CD4-positive, alpha-beta memory T cell (primary cell): ENCODE measurements around the gene KANK3. TPM values are rescaled to one million over a fixed set of nuclear protein-coding genes. Genes with fewer than 3 reads are reported as not detected.
"Not testable (repeated sequence)": the region's sequence is repeated elsewhere in the genome, so short reads cannot be mapped to it uniquely, and the experiment has no call there.

Experiments
- CTCF ChIA-PET: fragments of 350-600 bp; sonication (Branson Sonifier 250); formaldehyde crosslinking; loops from one replicate; lab custom pipeline; 2021; ENCODE audit warnings: inconsistent platforms; ENCODE audit not compliant: partially characterized antibody; lab: Charles Lee
- POLR2A ChIA-PET: fragments of 350-600 bp; sonication (Branson Sonifier 250); formaldehyde crosslinking; loops from one replicate; lab custom pipeline; 2021; ENCODE audit not compliant: partially characterized antibody; lab: Charles Lee
- DNase-seq, 5 donors: peaks; one replicate each; pipeline versions ENCODE4 v3.0.0 to v3.0.0-alpha.2; 2020 to 2022; ENCODE audit warnings: mixed read lengths in 1 of 5
- H3K27ac ChIP-seq: one replicate; pipeline ENCODE4 v1.7.0; 2013; ENCODE audit warnings: low read depth, low read length
- H3K27me3 ChIP-seq: 2 replicates; pipeline ENCODE4 v1.7.0; 2013; ENCODE audit warnings: mild to moderate bottlenecking, low read length, moderate library complexity; ENCODE audit not compliant: insufficient read depth
- H3K36me3 ChIP-seq: 2 replicates; pipeline ENCODE4 v1.7.0; 2013; ENCODE audit warnings: mild to moderate bottlenecking, low read length, moderate library complexity; ENCODE audit not compliant: insufficient read depth
- H3K4me1 ChIP-seq: 2 replicates; pipeline ENCODE4 v1.7.0; 2013; ENCODE audit warnings: mild to moderate bottlenecking, low read length, moderate library complexity; ENCODE audit not compliant: insufficient read depth
- H3K4me3 ChIP-seq, 2 donors: one replicate each; pipeline ENCODE4 v1.7.0; 2013; ENCODE audit warnings: low read length in 2 of 2, mild to moderate bottlenecking in 1 of 2
- H3K9me3 ChIP-seq, 2 donors: one replicate each; pipeline ENCODE4 v1.7.0; 2013; ENCODE audit warnings: low read length in 2 of 2, control low read depth in 1 of 2; ENCODE audit not compliant: control insufficient read depth in 1 of 2
- H3K27ac Mint-ChIP-seq, 7 donors: one replicate each; pipeline ENCODE4 v1.8.0; 2020 to 2021; ENCODE audit warnings: mixed read lengths in 7 of 7, mild to moderate bottlenecking in 6 of 7, inconsistent platforms in 3 of 7, moderate library complexity in 3 of 7
- H3K27me3 Mint-ChIP-seq, 2 donors: one replicate each; pipeline ENCODE4 v1.8.0; 2020 to 2021; ENCODE audit warnings: mixed read lengths in 2 of 2
- H3K36me3 Mint-ChIP-seq, 2 donors: one replicate each; pipeline ENCODE4 v1.8.0; 2020 to 2021; ENCODE audit warnings: mixed read lengths in 2 of 2, inconsistent platforms in 1 of 2, mild to moderate bottlenecking in 1 of 2
- H3K4me1 Mint-ChIP-seq, 4 donors: one replicate each; pipeline ENCODE4 v1.8.0; 2020 to 2021; ENCODE audit warnings: mixed read lengths in 4 of 4, mild to moderate bottlenecking in 1 of 4
- H3K4me3 Mint-ChIP-seq, 8 donors: one replicate each; pipeline ENCODE4 v1.8.0; 2020 to 2021; ENCODE audit warnings: mixed read lengths in 8 of 8, mild to moderate bottlenecking in 7 of 8, moderate library complexity in 6 of 8, inconsistent platforms in 3 of 8
- H3K9me3 Mint-ChIP-seq, 8 donors: one replicate each; pipeline ENCODE4 v1.8.0; 2020 to 2021; ENCODE audit warnings: mixed read lengths in 8 of 8, mild to moderate bottlenecking in 5 of 8, inconsistent platforms in 3 of 8, moderate library complexity in 1 of 8
- intact Hi-C: fragments of 100-400 bp; cut with micrococcal nuclease; formaldehyde crosslinking; loops from one replicate; pipeline ENCODE4 v1.15.1; 2023
- polyA plus RNA-seq, 2 donors: library from polyadenylated mRNA; unstranded; fragments of 300-500 nt; fragmentation: Illumina TruSeq; gene quantifications; one replicate each; pipeline ENCODE4 v1.2.3, GENCODE V29; 2021
- total RNA-seq, 2 experiments: library from RNA; stranded (reverse); gene quantifications; one replicate each; pipeline ENCODE4 v1.2.3, GENCODE V29; 2021

Gene KANK3
- total and polyA plus RNA-seq, 4 experiments from 2014 or later = 1.1 to 6.3 (median 3.4) TPM

- intact Hi-C loops, H3K27me3 ChIP-seq, POLR2A ChIA-PET, H3K9me3 Mint-ChIP-seq, H3K4me3 Mint-ChIP-seq, H3K36me3 ChIP-seq, H3K4me3 ChIP-seq, H3K27me3 Mint-ChIP-seq, H3K27ac ChIP-seq, H3K4me1 ChIP-seq, DNase-seq, H3K9me3 ChIP-seq, H3K27ac Mint-ChIP-seq, H3K36me3 Mint-ChIP-seq: not testable (repeated sequence)
- CTCF ChIA-PET = interaction anchor here (1.1 to 2.6 kb wide), 2 partner anchors 26 to 201 kb away, joined by 3 to 15 read pairs; no protein-coding TSS in a partner anchor
- peaks cover 4 to 17% (median 7%) of the 10 kb centered on the region in 4 donors for H3K4me1 Mint-ChIP-seq
These were observed 36.3 kb upstream of the KANK3 start for GRCh38 chr19:8379156-8379891.

GRCh38 chr19:8377598-8377997, 34.5 kb upstream of the KANK3 start:
- Mint-ChIP-seq H3K36me3 (peaks cover 4 to 9% of the 10 kb centered on the region in 2 donors), H3K27ac (peak overlapping the region in 2 of 7 donors; percentile 18 to 29), H3K9me3 (no peaks in the 10 kb centered on the region), H3K4me1 (peaks cover 4 to 17% (median 7%) of the 10 kb centered on the region in 4 donors), H3K4me3 (peak overlapping the region in 2 of 8 donors; percentile 9 to 59), H3K27me3 (no peaks in the 10 kb centered on the region)
- no peaks in the 10 kb centered on the region for H3K36me3 ChIP-seq
- ChIA-PET POLR2A (interaction anchor here (1.3 kb wide), 1 partner anchor 13 kb away, joined by 3 read pairs; no protein-coding TSS in a partner anchor), CTCF (interaction anchor here (1.0 to 1.5 kb wide), 4 partner anchors 20 to 108 kb away, joined by 3 to 4 read pairs (median 3); partner anchors contain the start of gene MARCHF2)
- H3K4me3 ChIP-seq = no peak overlapping the region
- no peak for DNase-seq
- H3K27me3 ChIP-seq = no peaks in the 10 kb centered on the region
- H3K27ac ChIP-seq = no peak overlapping the region
- no peaks in the 10 kb centered on the region for H3K9me3 ChIP-seq
- intact Hi-C loops = no loop called here
- peaks cover 9% of the 10 kb centered on the region for H3K4me1 ChIP-seq

GRCh38 chr19:8376373-8376974, 33.4 kb upstream of the KANK3 start:
- POLR2A ChIA-PET = interaction anchor here (1.3 kb wide), 1 partner anchor 14 kb away, joined by 3 read pairs; no protein-coding TSS in a partner anchor
- H3K36me3 Mint-ChIP-seq = not testable (repeated sequence)

GRCh38 chr19:8375766-8376165, 32.7 kb upstream of the KANK3 start:
- H3K27me3 Mint-ChIP-seq, H3K9me3 ChIP-seq, H3K36me3 ChIP-seq, H3K4me3 Mint-ChIP-seq, H3K4me1 ChIP-seq, H3K36me3 Mint-ChIP-seq, H3K4me3 ChIP-seq, H3K27me3 ChIP-seq, H3K27ac Mint-ChIP-seq, H3K27ac ChIP-seq, H3K9me3 Mint-ChIP-seq, DNase-seq, intact Hi-C loops: not testable (repeated sequence)
- CTCF ChIA-PET = interaction anchor here (0.6 kb wide), 1 partner anchor 56 kb away, joined by 3 read pairs; no protein-coding TSS in a partner anchor
- POLR2A ChIA-PET = interaction anchor here (0.6 kb wide), 1 partner anchor 169 kb away, joined by 3 read pairs; no protein-coding TSS in a partner anchor
- H3K4me1 Mint-ChIP-seq = peaks cover 4 to 17% (median 7%) of the 10 kb centered on the region in 4 donors

More at GRCh38 chr19:8376373-8376974, 33.4 kb upstream of the KANK3 start:
- H3K27ac ChIP-seq, H3K27me3 ChIP-seq, H3K4me3 ChIP-seq, H3K27me3 Mint-ChIP-seq, H3K27ac Mint-ChIP-seq, H3K9me3 ChIP-seq, H3K4me1 ChIP-seq, H3K4me3 Mint-ChIP-seq, H3K36me3 ChIP-seq, DNase-seq, intact Hi-C loops, H3K9me3 Mint-ChIP-seq: not testable (repeated sequence)
- CTCF ChIA-PET = interaction anchor here (1.2 kb wide), 2 partner anchors 21 to 107 kb away, joined by 3 read pairs; no protein-coding TSS in a partner anchor
- peaks cover 4 to 17% (median 7%) of the 10 kb centered on the region in 4 donors for H3K4me1 Mint-ChIP-seq

- no peak for DNase-seq
- Histone ChIP-seq H3K36me3 (no peaks in the 10 kb centered on the region), H3K27ac (no peak overlapping the region), H3K4me3 (no peak overlapping the region), H3K27me3 (no peaks in the 10 kb centered on the region), H3K9me3 (no peaks in the 10 kb centered on the region), H3K4me1 (peaks cover 9% of the 10 kb centered on the region)
- H3K27me3 Mint-ChIP-seq = no peaks in the 10 kb centered on the region
- H3K27ac Mint-ChIP-seq = no peak overlapping the region
- CTCF ChIA-PET = no interaction called here
- intact Hi-C loops = no loop called here
- H3K4me1 Mint-ChIP-seq = peaks cover 2 to 17% (median 7%) of the 10 kb centered on the region in 4 donors
- POLR2A ChIA-PET = no interaction called here
- H3K36me3 Mint-ChIP-seq = peaks cover 2 to 3% of the 10 kb centered on the region in 2 donors
- H3K4me3 Mint-ChIP-seq = no peak overlapping the region
- no peaks in the 10 kb centered on the region for H3K9me3 Mint-ChIP-seq
These were observed 31.1 kb upstream of the KANK3 start for GRCh38 chr19:8373867-8374813.

- Mint-ChIP-seq H3K4me3 (no peak overlapping the region), H3K27me3 (peaks cover 12 to 13% of the 10 kb centered on the region in 2 donors), H3K9me3 (no peaks in the 10 kb centered on the region), H3K4me1 (peaks cover 0 to 3% (median 0%) of the 10 kb centered on the region in 4 donors), H3K36me3 (peaks cover 0 to under 1% of the 10 kb centered on the region in 2 donors), H3K27ac (peak overlapping the region in 1 of 7 donors; percentile 32)
- POLR2A ChIA-PET = no interaction called here
- Histone ChIP-seq H3K9me3 (no peaks in the 10 kb centered on the region), H3K4me1 (no peaks in the 10 kb centered on the region), H3K27me3 (no peaks in the 10 kb centered on the region), H3K4me3 (no peak overlapping the region), H3K36me3 (no peaks in the 10 kb centered on the region), H3K27ac (no peak overlapping the region)
- intact Hi-C loops = no loop called here
- no peak for DNase-seq
- CTCF ChIA-PET = interaction anchor here (2.2 kb wide), 1 partner anchor 17 kb away, joined by 12 read pairs; no protein-coding TSS in a partner anchor
These were observed 28.1 kb upstream of the KANK3 start for GRCh38 chr19:8371011-8371804.
